Measurements from ENCODE around the gene DLG1.

DLG1 gene

GRCh38 chr3:197258168-197258755 is 40.1 kb downstream of the DLG1 start:
- Histone ChIP-seq H3K36me3 (ENCODE audit: control insufficient read depth, low read depth, low read length) (no peaks in the 10 kb centered on the region), H3K27ac (ENCODE audit: low read length) (no peak overlapping the region), H3K4me1 (ENCODE audit: control insufficient read depth, low read depth, low read length) (peaks cover 9% of the 10 kb centered on the region), H3K9ac (ENCODE audit: low read length) (no peak overlapping the region), H3K4me3 (ENCODE audit: low read length) (no peak overlapping the region), H3K9me3 (ENCODE audit: control insufficient read depth, low read depth, low read length) (no peaks in the 10 kb centered on the region), H3K27me3 (ENCODE audit: control insufficient read depth, insufficient read depth, low read length) (no peaks in the 10 kb centered on the region)

- peaks cover 9% of the 10 kb centered on the region for H3K4me1 ChIP-seq (ENCODE audit: control insufficient read depth, low read depth, low read length)
Observed at GRCh38 chr3:197257711-197258110, 40.7 kb downstream of the DLG1 start.

GRCh38 chr3:197256836-197257444 is 41.5 kb downstream of the DLG1 start:
- Histone ChIP-seq H3K4me3 (ENCODE audit: low read length) (no peak overlapping the region), H3K9ac (ENCODE audit: low read length) (no peak overlapping the region), H3K36me3 (ENCODE audit: control insufficient read depth, low read depth, low read length) (no peaks in the 10 kb centered on the region), H3K27me3 (ENCODE audit: control insufficient read depth, insufficient read depth, low read length) (no peaks in the 10 kb centered on the region), H3K27ac (ENCODE audit: low read length) (no peak overlapping the region), H3K9me3 (ENCODE audit: control insufficient read depth, low read depth, low read length) (no peaks in the 10 kb centered on the region), H3K4me1 (ENCODE audit: control insufficient read depth, low read depth, low read length) (peaks cover 4% of the 10 kb centered on the region)

More at GRCh38 chr3:197257711-197258110, 40.7 kb downstream of the DLG1 start:
- Histone ChIP-seq H3K9me3 (ENCODE audit: control insufficient read depth, low read depth, low read length) (no peaks in the 10 kb centered on the region), H3K4me3 (ENCODE audit: low read length) (no peak overlapping the region), H3K36me3 (ENCODE audit: control insufficient read depth, low read depth, low read length) (no peaks in the 10 kb centered on the region), H3K9ac (ENCODE audit: low read length) (no peak overlapping the region), H3K27ac (ENCODE audit: low read length) (no peak overlapping the region), H3K27me3 (ENCODE audit: control insufficient read depth, insufficient read depth, low read length) (no peaks in the 10 kb centered on the region)

GRCh38 chr3:197256104-197256503 is 42.3 kb downstream of the DLG1 start:
- Histone ChIP-seq H3K9ac (ENCODE audit: low read length) (no peak overlapping the region), H3K4me1 (ENCODE audit: control insufficient read depth, low read depth, low read length) (peaks cover 4% of the 10 kb centered on the region), H3K27me3 (ENCODE audit: control insufficient read depth, insufficient read depth, low read length) (no peaks in the 10 kb centered on the region), H3K27ac (ENCODE audit: low read length) (no peak overlapping the region), H3K9me3 (ENCODE audit: control insufficient read depth, low read depth, low read length) (no peaks in the 10 kb centered on the region), H3K4me3 (ENCODE audit: low read length) (no peak overlapping the region), H3K36me3 (ENCODE audit: control insufficient read depth, low read depth, low read length) (no peaks in the 10 kb centered on the region)

GRCh38 chr3:197253238-197253947 is 45.0 kb downstream of the DLG1 start:
- H3K36me3 ChIP-seq (ENCODE audit: control insufficient read depth, low read depth, low read length), result no peaks in the 10 kb centered on the region
- no peak overlapping the region for H3K27ac ChIP-seq (ENCODE audit: low read length)
- H3K4me1 ChIP-seq (ENCODE audit: control insufficient read depth, low read depth, low read length), result peaks cover 4% of the 10 kb centered on the region
- no peak overlapping the region for H3K9ac ChIP-seq (ENCODE audit: low read length)
- H3K27me3 ChIP-seq (ENCODE audit: control insufficient read depth, insufficient read depth, low read length), result no peaks in the 10 kb centered on the region
- no peak overlapping the region for H3K4me3 ChIP-seq (ENCODE audit: low read length)
- H3K9me3 ChIP-seq (ENCODE audit: control insufficient read depth, low read depth, low read length), result peaks cover 8% of the 10 kb centered on the region

- Histone ChIP-seq H3K9me3 (ENCODE audit: control insufficient read depth, low read depth, low read length) (peaks cover 11% of the 10 kb centered on the region), H3K36me3 (ENCODE audit: control insufficient read depth, low read depth, low read length) (no peaks in the 10 kb centered on the region), H3K27ac (ENCODE audit: low read length) (no peak overlapping the region), H3K4me1 (ENCODE audit: control insufficient read depth, low read depth, low read length) (no peaks in the 10 kb centered on the region), H3K4me3 (ENCODE audit: low read length) (no peak overlapping the region), H3K27me3 (ENCODE audit: control insufficient read depth, insufficient read depth, low read length) (no peaks in the 10 kb centered on the region), H3K9ac (ENCODE audit: low read length) (no peak overlapping the region)
Observed at GRCh38 chr3:197249542-197249941, 48.9 kb downstream of the DLG1 start.

- Histone ChIP-seq H3K4me1 (ENCODE audit: control insufficient read depth, low read depth, low read length) (no peaks in the 10 kb centered on the region), H3K9me3 (ENCODE audit: control insufficient read depth, low read depth, low read length) (peaks cover 14% of the 10 kb centered on the region), H3K9ac (ENCODE audit: low read length) (no peak overlapping the region), H3K27ac (ENCODE audit: low read length) (no peak overlapping the region), H3K27me3 (ENCODE audit: control insufficient read depth, insufficient read depth, low read length) (no peaks in the 10 kb centered on the region), H3K36me3 (ENCODE audit: control insufficient read depth, low read depth, low read length) (no peaks in the 10 kb centered on the region), H3K4me3 (ENCODE audit: low read length) (no peak overlapping the region)
Observed at GRCh38 chr3:197248341-197248740, 50.1 kb downstream of the DLG1 start.

GRCh38 chr3:197244751-197245150 is 53.7 kb downstream of the DLG1 start:
- H3K4me1 ChIP-seq (ENCODE audit: control insufficient read depth, low read depth, low read length), result no peaks in the 10 kb centered on the region
- no peaks in the 10 kb centered on the region for H3K27me3 ChIP-seq (ENCODE audit: control insufficient read depth, insufficient read depth, low read length)
- H3K9ac ChIP-seq (ENCODE audit: low read length), result no peak overlapping the region
- H3K4me3 ChIP-seq (ENCODE audit: low read length), result no peak overlapping the region
- H3K27ac ChIP-seq (ENCODE audit: low read length), result no peak overlapping the region
- H3K9me3 ChIP-seq (ENCODE audit: control insufficient read depth, low read depth, low read length), result peaks cover 26% of the 10 kb centered on the region
- H3K36me3 ChIP-seq (ENCODE audit: control insufficient read depth, low read depth, low read length), result no peaks in the 10 kb centered on the region

GRCh38 chr3:197242784-197243432 is 55.5 kb downstream of the DLG1 start:
- Histone ChIP-seq H3K27ac (ENCODE audit: low read length) (no peak overlapping the region), H3K36me3 (ENCODE audit: control insufficient read depth, low read depth, low read length) (no peaks in the 10 kb centered on the region), H3K9ac (ENCODE audit: low read length) (no peak overlapping the region), H3K27me3 (ENCODE audit: control insufficient read depth, insufficient read depth, low read length) (no peaks in the 10 kb centered on the region), H3K4me1 (ENCODE audit: control insufficient read depth, low read depth, low read length) (peaks cover 11% of the 10 kb centered on the region), H3K9me3 (ENCODE audit: control insufficient read depth, low read depth, low read length) (peaks cover 14% of the 10 kb centered on the region), H3K4me3 (ENCODE audit: low read length) (no peak overlapping the region)

- H3K4me1 ChIP-seq (ENCODE audit: control insufficient read depth, low read depth, low read length), result peaks cover 15% of the 10 kb centered on the region
- no peak overlapping the region for H3K9ac ChIP-seq (ENCODE audit: low read length)
- H3K27me3 ChIP-seq (ENCODE audit: control insufficient read depth, insufficient read depth, low read length), result no peaks in the 10 kb centered on the region
- no peaks in the 10 kb centered on the region for H3K36me3 ChIP-seq (ENCODE audit: control insufficient read depth, low read depth, low read length)
- H3K9me3 ChIP-seq (ENCODE audit: control insufficient read depth, low read depth, low read length), result peaks cover 14% of the 10 kb centered on the region
- H3K27ac ChIP-seq (ENCODE audit: low read length), result no peak overlapping the region
- no peak overlapping the region for H3K4me3 ChIP-seq (ENCODE audit: low read length)
Observed at GRCh38 chr3:197241173-197241572, 57.2 kb downstream of the DLG1 start.

- H3K4me1 ChIP-seq (ENCODE audit: control insufficient read depth, low read depth, low read length), result peaks cover 15% of the 10 kb centered on the region
- H3K36me3 ChIP-seq (ENCODE audit: control insufficient read depth, low read depth, low read length), result no peaks in the 10 kb centered on the region
- H3K27me3 ChIP-seq (ENCODE audit: control insufficient read depth, insufficient read depth, low read length), result no peaks in the 10 kb centered on the region
- peaks cover 14% of the 10 kb centered on the region for H3K9me3 ChIP-seq (ENCODE audit: control insufficient read depth, low read depth, low read length)
- no peak overlapping the region for H3K4me3 ChIP-seq (ENCODE audit: low read length)
- no peak overlapping the region for H3K27ac ChIP-seq (ENCODE audit: low read length)
- H3K9ac ChIP-seq (ENCODE audit: low read length), result no peak overlapping the region
Observed at GRCh38 chr3:197239857-197240256, 58.6 kb downstream of the DLG1 start.

Measured in iPS-18a (cell line).